HEK293 (cell line): ENCODE data around the gene CYP26B1.

Experiments used
- CTCF ChIA-PET: fragments of 350-600 bp; formaldehyde crosslinking; extraction: SDS; loops from one replicate; lab custom pipeline; 2021; ENCODE audit warnings: antibody characterized with exemption; lab: Yijun Ruan, JAX
- POLR2A ChIA-PET: fragments of 300-600 bp; formaldehyde crosslinking; extraction: SDS; loops from one replicate; lab custom pipeline; 2020; ENCODE audit warnings: antibody characterized with exemption, inconsistent platforms; lab: Yijun Ruan, JAX
- H3K27ac ChIP-seq: fragments of 200-500 bp; sonication (Bioruptor generic); 2 replicates; pipeline ENCODE4 v1.5.1; 2014; ENCODE audit warnings: low read depth, low read length, control low read depth, inconsistent platforms; ENCODE audit errors: extremely low read depth
- H3K36me3 ChIP-seq, 2 experiments: fragments of 200-500 bp in 1 of 2; sonication (Bioruptor generic) in 1 of 2; 1 replicate in 1 of 2; 2 replicates in 1 of 2; pipeline ENCODE4 v1.5.1; 2014 to 2017; ENCODE audit warnings: inconsistent platforms in 2 of 2, low read length in 2 of 2; ENCODE audit not compliant: control insufficient read depth in 2 of 2, insufficient read depth in 1 of 2
- H3K4me1 ChIP-seq: fragments of 200-500 bp; sonication (Bioruptor generic); 2 replicates; pipeline ENCODE4 v1.5.1; 2014; ENCODE audit warnings: mild to moderate bottlenecking, low read length, inconsistent platforms; ENCODE audit not compliant: control insufficient read depth, insufficient read depth
- H3K4me3 ChIP-seq: 2 replicates; pipeline ENCODE4 v1.5.1; 2011; ENCODE audit warnings: low read depth, mild to moderate bottlenecking, control low read depth, low read length, moderate library complexity
- H3K9me3 ChIP-seq: fragments of 200-500 bp; sonication (Bioruptor generic); 2 replicates; pipeline ENCODE4 v1.5.1; 2014; ENCODE audit warnings: low read depth, low read length, inconsistent platforms; ENCODE audit not compliant: control insufficient read depth, insufficient read depth
- KLF9 ChIP-seq: fragments of 450-650 bp; formaldehyde crosslinking; IDR thresholded peaks from 2 replicates; pipeline ENCODE4 v1.5.1; 2016; ENCODE audit warnings: missing biosample characterization, missing genetic modification characterization, low read depth
- MEIS1 ChIP-seq: sonication (generic); formaldehyde crosslinking; IDR thresholded peaks from 2 replicates; pipeline ENCODE4 v1.8.1; 2022; ENCODE audit warnings: missing genetic modification reagents, mild to moderate bottlenecking, borderline replicate concordance
- OSR2 ChIP-seq: fragments of 450-650 bp; formaldehyde crosslinking; IDR thresholded peaks from 2 replicates; pipeline ENCODE4 v1.5.1; 2016; ENCODE audit warnings: missing biosample characterization, missing genetic modification characterization
- REPIN1 ChIP-seq: fragments of 450-650 bp; formaldehyde crosslinking; IDR thresholded peaks from 2 replicates; pipeline ENCODE4 v1.5.1; 2017; ENCODE audit warnings: missing biosample characterization, missing genetic modification characterization, low read depth
- SP3 ChIP-seq: fragments of 450-650 bp; formaldehyde crosslinking; IDR thresholded peaks from 2 replicates; pipeline ENCODE4 v1.5.1; 2016; ENCODE audit warnings: missing biosample characterization, missing genetic modification characterization
- YY2 ChIP-seq: fragments of 450-650 bp; formaldehyde crosslinking; IDR thresholded peaks from 2 replicates; pipeline ENCODE4 v1.5.1; 2016; ENCODE audit warnings: missing biosample characterization, missing genetic modification characterization
- ZFP41 ChIP-seq: fragments of 450-650 bp; formaldehyde crosslinking; IDR thresholded peaks from 2 replicates; pipeline ENCODE4 v1.5.1; 2016; ENCODE audit warnings: missing biosample characterization, missing genetic modification characterization, borderline replicate concordance
- ZIC2 ChIP-seq: fragments of 450-650 bp; formaldehyde crosslinking; IDR thresholded peaks from 2 replicates; pipeline ENCODE4 v1.5.1; 2016; ENCODE audit warnings: missing biosample characterization, missing genetic modification characterization
- ZNF112 ChIP-seq: fragments of 450-650 bp; formaldehyde crosslinking; IDR thresholded peaks from 2 replicates; pipeline ENCODE4 v1.5.0; 2017; ENCODE audit warnings: missing biosample characterization, missing genetic modification characterization
- ZNF169 ChIP-seq: fragments of 450-650 bp; formaldehyde crosslinking; IDR thresholded peaks from 2 replicates; pipeline ENCODE4 v1.5.1; 2016; ENCODE audit warnings: missing biosample characterization, missing genetic modification characterization
- ZNF174 ChIP-seq: fragments of 450-650 bp; formaldehyde crosslinking; IDR thresholded peaks from 2 replicates; pipeline ENCODE4 v1.5.0; 2017; ENCODE audit warnings: missing biosample characterization, mild to moderate bottlenecking, missing genetic modification characterization
- ZNF175 ChIP-seq: fragments of 450-650 bp; formaldehyde crosslinking; IDR thresholded peaks from 2 replicates; pipeline ENCODE4 v1.5.1; 2016; ENCODE audit warnings: missing biosample characterization, missing genetic modification characterization
- ZNF202 ChIP-seq: fragments of 450-650 bp; formaldehyde crosslinking; IDR thresholded peaks from 2 replicates; pipeline ENCODE4 v1.5.1; 2016; ENCODE audit warnings: missing biosample characterization, missing genetic modification characterization, borderline replicate concordance
- ZNF239 ChIP-seq: fragments of 450-650 bp; formaldehyde crosslinking; IDR thresholded peaks from 2 replicates; pipeline ENCODE4 v1.5.1; 2016; ENCODE audit warnings: missing biosample characterization, missing genetic modification characterization
- ZNF423 ChIP-seq: fragments of 450-650 bp; formaldehyde crosslinking; IDR thresholded peaks from 2 replicates; pipeline ENCODE4 v1.5.1; 2016; ENCODE audit warnings: missing biosample characterization, missing genetic modification characterization
- ZNF433 ChIP-seq: fragments of 450-650 bp; formaldehyde crosslinking; IDR thresholded peaks from 2 replicates; pipeline ENCODE4 v1.5.1; 2016; ENCODE audit warnings: missing biosample characterization, missing genetic modification characterization, low read depth
- ZNF548 ChIP-seq: fragments of 450-650 bp; formaldehyde crosslinking; IDR thresholded peaks from 2 replicates; pipeline ENCODE4 v1.5.1; 2016; ENCODE audit warnings: missing biosample characterization, missing genetic modification characterization
- ZNF555 ChIP-seq: fragments of 450-650 bp; formaldehyde crosslinking; conservative IDR thresholded peaks from 2 replicates; pipeline ENCODE4 v1.5.1; 2017; ENCODE audit warnings: missing biosample characterization, mild to moderate bottlenecking, missing genetic modification characterization, inconsistent platforms
- ZNF600 ChIP-seq: fragments of 450-650 bp; formaldehyde crosslinking; IDR thresholded peaks from 2 replicates; pipeline ENCODE4 v1.5.1; 2016; ENCODE audit warnings: missing biosample characterization, missing genetic modification characterization
- ZNF621 ChIP-seq: fragments of 450-650 bp; formaldehyde crosslinking; IDR thresholded peaks from 2 replicates; pipeline ENCODE4 v1.5.1; 2017; ENCODE audit warnings: missing biosample characterization, missing genetic modification characterization
- ZNF677 ChIP-seq: fragments of 450-650 bp; IDR thresholded peaks from 2 replicates; pipeline ENCODE4 v1.5.0; 2018; ENCODE audit warnings: missing biosample characterization, mild to moderate bottlenecking, missing genetic modification characterization, moderate library complexity
- ZNF785 ChIP-seq: fragments of 450-650 bp; formaldehyde crosslinking; IDR thresholded peaks from 2 replicates; pipeline ENCODE4 v1.5.1; 2016; ENCODE audit warnings: missing biosample characterization, missing genetic modification characterization
- ZNF791 ChIP-seq: fragments of 450-650 bp; formaldehyde crosslinking; IDR thresholded peaks from 2 replicates; pipeline ENCODE4 v1.5.1; 2016; ENCODE audit warnings: missing biosample characterization, missing genetic modification characterization
- ZSCAN30 ChIP-seq: fragments of 450-650 bp; IDR thresholded peaks from 2 replicates; pipeline ENCODE4 v1.5.1; 2018; ENCODE audit warnings: missing biosample characterization, mild to moderate bottlenecking, missing genetic modification characterization, moderate library complexity
- TF ChIP-seq, protein P1 (sequence below): fragments of 450-650 bp; formaldehyde crosslinking; IDR thresholded peaks from 2 replicates; pipeline ENCODE4 v1.5.0; 2017; ENCODE audit warnings: missing biosample characterization, missing genetic modification characterization, borderline replicate concordance
- TF ChIP-seq, protein P2 (sequence below): fragments of 450-650 bp; formaldehyde crosslinking; IDR thresholded peaks from 2 replicates; pipeline ENCODE4 v1.5.1; 2016; ENCODE audit warnings: missing biosample characterization, missing genetic modification characterization
- TF ChIP-seq, protein P3 (sequence below): fragments of 450-650 bp; formaldehyde crosslinking; IDR thresholded peaks from 2 replicates; pipeline ENCODE4 v1.5.1; 2016; ENCODE audit warnings: missing biosample characterization, missing genetic modification characterization
- TF ChIP-seq, protein P4 (sequence below): fragments of 450-650 bp; formaldehyde crosslinking; IDR thresholded peaks from 2 replicates; pipeline ENCODE4 v1.5.1; 2016; ENCODE audit warnings: missing biosample characterization, missing genetic modification characterization
- TF ChIP-seq, protein P5 (sequence below): fragments of 450-650 bp; formaldehyde crosslinking; IDR thresholded peaks from 2 replicates; pipeline ENCODE4 v1.5.1; 2016; ENCODE audit warnings: missing biosample characterization, missing genetic modification characterization

CYP26B1 gene

DNA sequence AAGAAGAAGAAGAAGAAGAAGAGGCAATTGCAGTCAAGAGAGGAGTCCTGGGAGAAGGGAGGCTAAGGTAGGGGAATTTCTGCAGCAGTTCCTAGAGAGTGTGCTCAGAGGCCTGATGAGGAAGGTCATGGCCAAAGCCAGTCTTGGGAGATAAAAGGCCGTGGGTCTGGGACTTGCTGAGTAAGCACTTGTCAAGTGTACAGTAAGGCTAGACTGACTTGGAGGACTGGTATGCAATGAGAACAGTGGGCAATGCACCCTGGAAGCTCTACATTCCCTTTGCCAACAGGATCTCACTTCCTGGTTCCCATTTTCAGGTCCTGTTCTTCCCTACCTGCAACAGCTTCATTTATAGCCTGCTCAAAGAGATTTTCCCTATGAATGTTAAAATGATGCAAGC lies 28.6 kb upstream of the CYP26B1 start:
- Histone ChIP-seq H3K4me1 (no peaks in the 10 kb centered on the region; the same call in 1 of the 2 replicates), H3K9me3 (no peaks in the 10 kb centered on the region), H3K4me3 (no peak overlapping the region)
- TF ChIP-seq ZNF785 (tag by site-specific recombination) (no peak), ZNF169 (tag by site-specific recombination) (no peak), ZNF423 (no peak), ZNF174 (tag by site-specific recombination) (no peak), ZSCAN30 (tag by site-specific recombination) (no peak), ZNF548 (no peak), SP3 (no peak), YY2 (tag by site-specific recombination) (no peak), ZNF791 (tag by site-specific recombination) (no peak), KLF9 (tag by site-specific recombination) (no peak), ZNF433 (tag by site-specific recombination) (no peak), ZNF202 (tag by site-specific recombination) (no peak), ZNF112 (no peak), ZNF621 (tag by site-specific recombination) (no peak), ZNF600 (tag by site-specific recombination) (no peak), MEIS1 (CRISPR knock-in tag) (no peak), OSR2 (no peak)
- TF ChIP-seq, protein P1, sequence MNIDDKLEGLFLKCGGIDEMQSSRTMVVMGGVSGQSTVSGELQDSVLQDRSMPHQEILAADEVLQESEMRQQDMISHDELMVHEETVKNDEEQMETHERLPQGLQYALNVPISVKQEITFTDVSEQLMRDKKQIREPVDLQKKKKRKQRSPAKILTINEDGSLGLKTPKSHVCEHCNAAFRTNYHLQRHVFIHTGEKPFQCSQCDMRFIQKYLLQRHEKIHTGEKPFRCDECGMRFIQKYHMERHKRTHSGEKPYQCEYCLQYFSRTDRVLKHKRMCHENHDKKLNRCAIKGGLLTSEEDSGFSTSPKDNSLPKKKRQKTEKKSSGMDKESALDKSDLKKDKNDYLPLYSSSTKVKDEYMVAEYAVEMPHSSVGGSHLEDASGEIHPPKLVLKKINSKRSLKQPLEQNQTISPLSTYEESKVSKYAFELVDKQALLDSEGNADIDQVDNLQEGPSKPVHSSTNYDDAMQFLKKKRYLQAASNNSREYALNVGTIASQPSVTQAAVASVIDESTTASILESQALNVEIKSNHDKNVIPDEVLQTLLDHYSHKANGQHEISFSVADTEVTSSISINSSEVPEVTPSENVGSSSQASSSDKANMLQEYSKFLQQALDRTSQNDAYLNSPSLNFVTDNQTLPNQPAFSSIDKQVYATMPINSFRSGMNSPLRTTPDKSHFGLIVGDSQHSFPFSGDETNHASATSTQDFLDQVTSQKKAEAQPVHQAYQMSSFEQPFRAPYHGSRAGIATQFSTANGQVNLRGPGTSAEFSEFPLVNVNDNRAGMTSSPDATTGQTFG (tag by site-specific recombination) = no peak
- TF ChIP-seq, protein P2, sequence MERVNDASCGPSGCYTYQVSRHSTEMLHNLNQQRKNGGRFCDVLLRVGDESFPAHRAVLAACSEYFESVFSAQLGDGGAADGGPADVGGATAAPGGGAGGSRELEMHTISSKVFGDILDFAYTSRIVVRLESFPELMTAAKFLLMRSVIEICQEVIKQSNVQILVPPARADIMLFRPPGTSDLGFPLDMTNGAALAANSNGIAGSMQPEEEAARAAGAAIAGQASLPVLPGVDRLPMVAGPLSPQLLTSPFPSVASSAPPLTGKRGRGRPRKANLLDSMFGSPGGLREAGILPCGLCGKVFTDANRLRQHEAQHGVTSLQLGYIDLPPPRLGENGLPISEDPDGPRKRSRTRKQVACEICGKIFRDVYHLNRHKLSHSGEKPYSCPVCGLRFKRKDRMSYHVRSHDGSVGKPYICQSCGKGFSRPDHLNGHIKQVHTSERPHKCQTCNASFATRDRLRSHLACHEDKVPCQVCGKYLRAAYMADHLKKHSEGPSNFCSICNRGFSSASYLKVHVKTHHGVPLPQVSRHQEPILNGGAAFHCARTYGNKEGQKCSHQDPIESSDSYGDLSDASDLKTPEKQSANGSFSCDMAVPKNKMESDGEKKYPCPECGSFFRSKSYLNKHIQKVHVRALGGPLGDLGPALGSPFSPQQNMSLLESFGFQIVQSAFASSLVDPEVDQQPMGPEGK (tag by site-specific recombination) = no peak
- TF ChIP-seq, protein P3, sequence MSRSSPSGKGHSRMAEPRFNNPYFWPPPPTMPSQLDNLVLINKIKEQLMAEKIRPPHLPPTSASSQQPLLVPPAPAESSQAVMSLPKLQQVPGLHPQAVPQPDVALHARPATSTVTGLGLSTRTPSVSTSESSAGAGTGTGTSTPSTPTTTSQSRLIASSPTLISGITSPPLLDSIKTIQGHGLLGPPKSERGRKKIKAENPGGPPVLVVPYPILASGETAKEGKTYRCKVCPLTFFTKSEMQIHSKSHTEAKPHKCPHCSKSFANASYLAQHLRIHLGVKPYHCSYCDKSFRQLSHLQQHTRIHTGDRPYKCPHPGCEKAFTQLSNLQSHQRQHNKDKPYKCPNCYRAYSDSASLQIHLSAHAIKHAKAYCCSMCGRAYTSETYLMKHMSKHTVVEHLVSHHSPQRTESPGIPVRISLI (tag by site-specific recombination) = no peak
- TF ChIP-seq, all 188 proteins: peak for 0
- Histone ChIP-seq H3K27ac (no peak overlapping the region), H3K36me3 (peaks cover 0 to 27% of the 10 kb centered on the region in 2 experiments; a peak in 1 of 3 replicates)
- ChIA-PET POLR2A (no interaction called here), CTCF (interaction anchor here (0.6 to 1.9 kb wide), 2 partner anchors 26 kb away, joined by 3 to 7 read pairs; no protein-coding TSS in a partner anchor)

DNA sequence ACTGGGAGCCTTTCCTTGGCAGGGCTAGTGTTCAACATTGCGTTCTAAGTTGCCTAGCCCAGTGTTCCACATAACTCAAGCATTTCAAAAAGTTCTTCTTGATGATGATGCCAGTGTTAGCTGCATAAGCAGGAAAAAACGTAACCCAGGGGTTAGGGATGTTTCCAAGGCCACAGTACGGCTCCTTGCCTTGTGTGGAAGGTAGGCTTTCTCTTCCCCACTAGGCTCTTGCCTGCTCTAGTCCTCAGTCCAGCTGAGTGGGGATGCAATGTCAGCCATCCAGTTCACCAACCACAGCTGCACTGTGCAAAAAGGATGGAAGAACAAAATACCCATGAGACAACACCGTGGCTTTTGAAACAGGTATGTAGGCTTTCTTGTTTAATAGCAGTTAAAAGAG lies 28.0 kb upstream of the CYP26B1 start:
- POLR2A ChIA-PET = no interaction called here
- H3K27ac ChIP-seq = no peak overlapping the region
- peaks cover 0 to 27% of the 10 kb centered on the region in 2 experiments; a peak in 1 of 3 replicates for H3K36me3 ChIP-seq
- H3K4me3 ChIP-seq = no peak overlapping the region
- no peaks in the 10 kb centered on the region; the same call in 1 of the 2 replicates for H3K4me1 ChIP-seq
- H3K9me3 ChIP-seq = no peaks in the 10 kb centered on the region
- CTCF ChIA-PET = interaction anchor here (0.6 kb wide), 1 partner anchor 26 kb away, joined by 3 read pairs; no protein-coding TSS in a partner anchor
- TF ChIP-seq ZFP41 (tag by site-specific recombination) (no peak), ZNF555 (tag by site-specific recombination) (no peak), ZNF169 (tag by site-specific recombination) (no peak), ZNF175 (no peak), ZNF239 (tag by site-specific recombination) (no peak), ZNF112 (no peak), ZNF621 (tag by site-specific recombination) (no peak), ZNF677 (no peak), REPIN1 (tag by site-specific recombination) (no peak), ZIC2 (tag by site-specific recombination) (no peak)
- TF ChIP-seq, protein P4, sequence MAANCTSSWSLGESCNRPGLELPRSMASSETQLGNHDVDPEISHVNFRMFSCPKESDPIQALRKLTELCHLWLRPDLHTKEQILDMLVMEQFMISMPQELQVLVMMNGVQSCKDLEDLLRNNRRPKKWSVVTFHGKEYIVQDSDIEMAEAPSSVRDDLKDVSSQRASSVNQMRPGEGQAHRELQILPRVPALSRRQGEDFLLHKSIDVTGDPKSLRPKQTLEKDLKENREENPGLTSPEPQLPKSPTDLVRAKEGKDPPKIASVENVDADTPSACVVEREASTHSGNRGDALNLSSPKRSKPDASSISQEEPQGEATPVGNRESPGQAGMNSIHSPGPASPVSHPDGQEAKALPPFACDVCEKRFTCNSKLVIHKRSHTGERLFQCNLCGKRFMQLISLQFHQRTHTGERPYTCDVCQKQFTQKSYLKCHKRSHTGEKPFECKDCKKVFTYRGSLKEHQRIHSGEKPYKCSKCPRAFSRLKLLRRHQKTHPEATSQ (tag by site-specific recombination) = no peak
- TF ChIP-seq, protein P5, sequence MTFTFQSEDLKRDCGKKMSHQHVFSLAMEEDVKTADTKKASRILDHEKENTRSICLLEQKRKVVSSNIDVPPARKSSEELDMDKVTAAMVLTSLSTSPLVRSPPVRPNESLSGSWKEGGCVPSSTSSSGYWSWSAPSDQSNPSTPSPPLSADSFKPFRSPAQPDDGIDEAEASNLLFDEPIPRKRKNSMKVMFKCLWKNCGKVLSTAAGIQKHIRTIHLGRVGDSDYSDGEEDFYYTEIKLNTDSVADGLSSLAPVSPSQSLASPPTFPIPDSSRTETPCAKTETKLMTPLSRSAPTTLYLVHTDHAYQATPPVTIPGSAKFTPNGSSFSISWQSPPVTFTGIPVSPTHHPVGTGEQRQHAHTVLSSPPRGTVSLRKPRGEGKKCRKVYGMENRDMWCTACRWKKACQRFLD = no peak
